GM19395 (cell line): ENCODE measurements around the gene ZNF646.
A peak's percentile ranks its signal among the peaks of the same experiment; 100 is the strongest.

Experiments
- ATAC-seq: cut with Tn5 transposase; IDR thresholded peaks from one replicate; pipeline ENCODE4 v1.9.1; 2021; ENCODE audit warnings: mild to moderate bottlenecking, moderate library complexity; ENCODE audit not compliant: unreplicated experiment

Gene ZNF646, protein sequence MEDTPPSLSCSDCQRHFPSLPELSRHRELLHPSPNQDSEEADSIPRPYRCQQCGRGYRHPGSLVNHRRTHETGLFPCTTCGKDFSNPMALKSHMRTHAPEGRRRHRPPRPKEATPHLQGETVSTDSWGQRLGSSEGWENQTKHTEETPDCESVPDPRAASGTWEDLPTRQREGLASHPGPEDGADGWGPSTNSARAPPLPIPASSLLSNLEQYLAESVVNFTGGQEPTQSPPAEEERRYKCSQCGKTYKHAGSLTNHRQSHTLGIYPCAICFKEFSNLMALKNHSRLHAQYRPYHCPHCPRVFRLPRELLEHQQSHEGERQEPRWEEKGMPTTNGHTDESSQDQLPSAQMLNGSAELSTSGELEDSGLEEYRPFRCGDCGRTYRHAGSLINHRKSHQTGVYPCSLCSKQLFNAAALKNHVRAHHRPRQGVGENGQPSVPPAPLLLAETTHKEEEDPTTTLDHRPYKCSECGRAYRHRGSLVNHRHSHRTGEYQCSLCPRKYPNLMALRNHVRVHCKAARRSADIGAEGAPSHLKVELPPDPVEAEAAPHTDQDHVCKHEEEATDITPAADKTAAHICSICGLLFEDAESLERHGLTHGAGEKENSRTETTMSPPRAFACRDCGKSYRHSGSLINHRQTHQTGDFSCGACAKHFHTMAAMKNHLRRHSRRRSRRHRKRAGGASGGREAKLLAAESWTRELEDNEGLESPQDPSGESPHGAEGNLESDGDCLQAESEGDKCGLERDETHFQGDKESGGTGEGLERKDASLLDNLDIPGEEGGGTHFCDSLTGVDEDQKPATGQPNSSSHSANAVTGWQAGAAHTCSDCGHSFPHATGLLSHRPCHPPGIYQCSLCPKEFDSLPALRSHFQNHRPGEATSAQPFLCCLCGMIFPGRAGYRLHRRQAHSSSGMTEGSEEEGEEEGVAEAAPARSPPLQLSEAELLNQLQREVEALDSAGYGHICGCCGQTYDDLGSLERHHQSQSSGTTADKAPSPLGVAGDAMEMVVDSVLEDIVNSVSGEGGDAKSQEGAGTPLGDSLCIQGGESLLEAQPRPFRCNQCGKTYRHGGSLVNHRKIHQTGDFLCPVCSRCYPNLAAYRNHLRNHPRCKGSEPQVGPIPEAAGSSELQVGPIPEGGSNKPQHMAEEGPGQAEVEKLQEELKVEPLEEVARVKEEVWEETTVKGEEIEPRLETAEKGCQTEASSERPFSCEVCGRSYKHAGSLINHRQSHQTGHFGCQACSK (N-terminal part only)

DNA sequence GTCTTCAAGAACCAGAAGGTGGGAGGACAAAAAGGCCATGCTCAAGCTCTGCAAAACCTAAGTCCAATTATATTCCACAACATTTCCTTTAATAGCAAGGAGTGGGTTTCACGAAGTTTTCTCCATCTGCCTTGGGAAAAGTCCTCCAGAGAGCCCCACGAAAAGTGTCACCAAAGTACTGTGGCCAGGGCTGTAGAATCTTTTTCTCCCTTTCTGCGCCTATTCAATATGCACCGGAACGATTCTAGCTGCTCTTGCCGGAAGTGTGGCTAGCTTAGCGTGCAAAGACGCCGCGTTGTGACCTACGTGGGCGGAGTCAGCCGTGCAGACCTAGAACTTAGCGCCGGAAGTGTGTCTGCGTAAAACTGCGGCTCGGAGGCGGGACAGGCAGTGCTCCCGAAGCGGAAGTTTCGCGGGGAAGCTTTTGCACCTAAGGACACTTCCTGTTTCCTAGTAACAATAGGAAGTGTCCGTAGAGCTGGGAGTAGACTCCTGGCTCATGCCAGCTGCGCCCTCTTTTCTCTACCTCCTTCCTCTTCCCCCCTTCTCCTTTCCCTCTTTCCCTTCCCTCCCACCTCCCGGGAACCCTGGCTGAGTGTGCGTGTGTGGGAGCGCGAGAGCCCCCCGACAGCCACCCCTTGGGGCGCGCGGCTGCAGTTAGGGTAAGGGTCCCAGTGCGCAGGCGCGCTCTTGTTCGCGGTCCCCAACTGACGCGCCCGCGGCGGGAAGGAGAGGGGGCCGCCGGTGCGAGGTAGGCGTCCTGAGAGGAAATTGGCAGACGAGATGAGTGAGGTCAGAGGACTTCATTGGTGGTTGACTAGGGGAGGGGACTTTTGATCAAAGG, at the start of gene ZNF646, which contains the start of gene ZNF668:
ZNF646 (plus strand) TSS at position 453 of the 844 bp plus-strand sequence. CDS start 1,903 bp downstream, outside the sequence.
ZNF668 (minus strand) TSS at position 271 of the 844 bp plus-strand sequence. CDS start 9,781 bp downstream, outside the sequence.
- ATAC-seq: peak; percentile 72

DNA sequence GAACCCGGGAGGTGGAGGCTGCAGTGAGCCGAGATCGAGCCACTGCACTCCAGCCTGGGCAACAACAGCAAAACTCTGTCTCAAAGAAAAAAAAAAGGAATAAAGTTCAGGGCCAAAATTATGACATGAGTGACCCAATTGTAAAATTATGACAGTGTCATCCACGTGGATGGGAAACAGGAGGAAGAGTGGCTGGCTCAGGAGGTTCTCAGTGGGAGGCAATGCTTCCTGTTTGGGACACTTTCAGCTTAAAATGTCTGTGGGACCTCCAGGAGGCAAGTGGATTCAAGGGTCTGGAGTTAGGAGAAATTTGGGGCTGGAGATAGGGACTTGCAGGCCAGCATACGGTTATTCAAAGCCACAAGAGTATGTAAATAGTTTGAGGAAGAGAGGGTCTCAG, 48.9 kb upstream of the ZNF646 start:
- no peak for ATAC-seq

DNA sequence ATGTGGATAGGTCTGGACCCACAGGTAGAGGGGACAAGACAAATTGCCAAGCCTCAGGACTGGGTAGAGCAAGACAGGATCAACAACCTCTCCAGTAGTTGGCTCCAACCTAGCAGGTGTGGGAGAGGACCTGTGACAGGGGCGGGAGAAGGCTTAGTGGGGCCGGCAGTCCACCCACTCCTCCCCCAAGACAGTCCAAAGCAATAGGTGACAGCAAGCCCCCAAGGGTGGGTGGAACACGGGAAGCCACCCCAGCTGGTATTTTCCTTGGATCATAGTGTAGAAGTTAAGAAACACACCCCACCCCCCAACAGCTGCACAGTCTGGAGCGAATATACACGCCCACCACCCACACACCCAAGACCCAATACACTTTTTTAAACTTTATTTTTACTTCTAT, 45.0 kb upstream of the ZNF646 start:
- no peak for ATAC-seq

DNA sequence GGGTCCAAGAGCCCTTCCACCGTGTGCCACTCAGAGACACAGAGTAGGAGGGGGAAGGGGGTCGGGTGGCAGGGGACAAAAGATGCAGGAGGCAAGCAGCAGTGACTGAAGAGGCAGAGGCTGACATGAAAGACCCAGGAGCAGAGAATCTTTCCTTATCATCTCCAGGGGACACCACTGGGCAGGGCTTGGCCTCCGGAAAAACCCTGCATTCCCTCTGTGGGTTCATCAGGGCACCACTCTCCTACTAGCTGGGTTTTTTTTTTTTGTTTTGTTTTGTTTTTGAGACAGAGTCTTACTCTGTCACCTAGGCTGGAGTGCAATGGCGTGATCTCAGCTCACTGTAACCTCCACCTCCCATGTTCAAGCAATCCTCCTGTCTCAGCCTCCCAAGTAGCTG, 42.9 kb upstream of the ZNF646 start:
- ATAC-seq: no peak

DNA sequence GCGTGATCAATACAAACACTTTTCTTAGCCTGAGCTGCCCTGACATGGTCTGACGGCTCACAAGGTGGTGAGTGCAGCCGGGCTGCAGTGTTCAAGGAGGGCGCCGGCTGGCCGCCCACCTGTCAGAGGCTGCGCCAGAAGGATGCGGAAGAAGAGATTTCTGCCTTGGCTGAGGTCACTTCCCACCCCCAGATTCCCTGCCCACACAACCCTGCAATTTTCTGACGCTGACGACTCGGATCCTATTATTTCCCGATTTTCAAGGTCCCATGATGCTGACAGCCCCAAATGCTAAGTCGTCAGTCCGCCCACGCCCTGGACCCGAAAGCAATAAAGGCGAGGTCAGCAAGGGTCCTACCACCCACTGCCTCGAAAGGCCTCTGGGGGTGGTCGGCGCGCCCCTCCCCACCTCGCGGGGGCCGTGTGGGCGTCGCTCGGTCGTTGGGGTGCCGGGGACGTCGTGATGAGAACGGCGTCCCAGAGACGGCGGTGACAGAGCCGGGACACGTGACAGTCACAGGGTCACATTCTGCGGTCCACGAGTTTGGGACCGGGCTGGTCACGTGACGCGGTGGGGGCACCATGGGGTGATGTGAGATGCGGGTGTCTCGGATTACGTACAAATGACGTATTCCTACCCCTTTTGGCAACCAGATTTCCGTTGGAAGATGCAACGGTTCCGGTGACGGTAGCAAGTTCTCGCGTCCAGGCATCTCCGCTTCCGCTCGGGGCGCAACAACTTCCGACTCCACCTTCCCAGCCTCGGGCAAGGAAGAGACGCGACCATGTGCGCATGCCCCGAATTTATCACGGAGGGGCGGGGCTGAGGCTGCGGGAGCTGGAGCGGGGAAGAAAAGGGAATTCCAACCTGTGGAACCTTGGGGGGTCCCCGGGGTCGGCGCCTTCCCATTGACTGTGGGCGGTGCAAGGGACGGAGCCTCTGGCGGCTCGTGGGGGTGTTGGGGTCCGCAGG, 41.2 kb upstream of the ZNF646 start, which contains the start of gene STX4:
STX4 (plus strand) TSS at position 823 of the 973 bp plus-strand sequence. CDS start 248 bp downstream, outside the sequence.
- ATAC-seq: peak; percentile 83

DNA sequence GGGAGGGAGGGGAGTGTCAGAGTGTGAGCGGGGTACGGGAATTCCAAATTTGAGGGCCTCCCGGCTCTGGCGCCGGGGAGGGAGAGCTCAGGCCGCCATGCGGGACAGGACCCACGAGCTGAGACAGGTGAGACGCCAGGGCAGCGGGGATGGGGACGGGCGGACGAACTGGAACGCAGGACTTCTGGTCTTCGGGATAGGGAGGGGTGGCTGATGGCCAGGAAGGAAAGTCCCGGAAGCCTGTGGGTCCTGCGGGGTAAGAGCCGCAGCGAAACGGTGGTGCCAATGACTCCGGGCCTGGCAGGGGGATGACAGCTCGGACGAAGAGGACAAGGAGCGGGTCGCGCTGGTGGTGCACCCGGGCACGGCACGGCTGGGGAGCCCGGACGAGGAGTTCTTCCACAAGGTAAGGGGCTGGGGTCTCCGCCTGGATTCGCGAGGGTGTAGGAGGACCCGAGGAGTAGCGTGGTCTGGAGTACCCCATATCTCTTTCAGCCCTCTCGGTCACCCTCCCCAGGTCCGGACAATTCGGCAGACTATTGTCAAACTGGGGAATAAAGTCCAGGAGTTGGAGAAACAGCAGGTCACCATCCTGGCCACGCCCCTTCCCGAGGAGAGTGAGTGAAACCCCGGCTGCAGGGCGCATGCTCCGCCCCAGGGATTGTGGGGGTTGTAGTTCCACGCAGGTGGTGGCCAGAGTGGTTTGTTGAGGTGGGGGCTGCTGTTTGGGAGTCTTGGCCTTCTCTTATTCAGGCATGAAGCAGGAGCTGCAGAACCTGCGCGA, 40.3 kb upstream of the ZNF646 start:
- ATAC-seq: peak; percentile 50

DNA sequence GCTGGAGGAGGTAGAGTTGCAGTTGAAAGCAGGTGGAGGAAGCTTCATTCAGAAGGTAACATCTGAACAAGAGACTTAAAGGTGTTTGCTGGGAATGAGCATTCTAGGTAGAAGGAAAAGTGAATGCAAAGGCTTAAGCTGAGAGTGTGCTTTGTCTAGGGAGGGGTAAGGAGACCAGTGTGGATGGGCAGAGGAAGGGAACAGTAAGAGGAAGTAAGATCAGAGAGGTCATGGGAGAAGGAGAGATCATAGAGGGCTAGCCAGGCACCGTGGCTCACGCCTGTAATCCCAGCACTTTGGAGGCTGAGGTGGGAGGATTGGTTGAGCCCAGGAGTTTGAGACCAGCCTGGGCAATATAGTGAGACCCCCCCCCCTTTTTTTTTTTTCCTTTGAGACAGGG, 37.5 kb upstream of the ZNF646 start:
- no peak for ATAC-seq

DNA sequence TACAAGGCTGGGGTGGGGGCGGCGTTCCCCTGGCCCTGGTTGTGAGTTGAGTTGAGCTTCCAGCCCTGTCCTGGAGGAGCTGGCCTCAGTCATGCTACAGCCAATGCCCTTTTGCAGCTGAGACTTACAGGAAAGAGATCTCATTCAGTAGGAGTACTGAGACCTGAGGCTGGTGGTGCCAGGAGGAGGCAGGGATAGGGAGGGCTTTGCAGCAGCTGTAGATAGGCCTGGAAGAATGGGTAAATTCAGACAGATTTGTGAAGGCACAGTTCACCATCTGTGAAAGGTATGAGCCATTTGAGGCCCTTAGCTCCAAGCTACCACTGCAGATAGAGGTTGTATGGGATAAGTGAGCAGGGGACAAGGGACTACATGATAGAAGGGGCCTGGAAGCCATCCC, 35.2 kb upstream of the ZNF646 start:
- ATAC-seq: no peak

DNA sequence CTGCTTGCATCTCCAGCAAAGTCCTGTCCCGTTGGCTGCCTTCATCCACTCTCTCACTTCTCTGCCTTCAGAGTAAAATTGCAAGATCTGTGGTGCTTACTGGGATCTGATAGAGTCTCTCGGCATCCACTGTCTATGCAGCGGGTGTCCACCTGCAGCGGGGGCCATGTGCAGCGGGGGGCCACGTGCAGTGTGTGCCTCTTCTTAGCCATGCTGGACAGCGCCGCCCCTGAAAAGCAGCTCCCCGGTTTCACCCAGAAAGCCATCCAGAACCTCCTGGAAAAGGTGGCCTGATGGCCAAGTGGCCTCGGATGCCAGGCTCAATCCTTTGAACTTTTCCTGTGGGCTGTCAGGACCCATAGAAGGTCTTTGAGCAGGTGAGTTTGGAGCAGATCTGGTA, 31.4 kb upstream of the ZNF646 start:
- ATAC-seq: no peak

DNA sequence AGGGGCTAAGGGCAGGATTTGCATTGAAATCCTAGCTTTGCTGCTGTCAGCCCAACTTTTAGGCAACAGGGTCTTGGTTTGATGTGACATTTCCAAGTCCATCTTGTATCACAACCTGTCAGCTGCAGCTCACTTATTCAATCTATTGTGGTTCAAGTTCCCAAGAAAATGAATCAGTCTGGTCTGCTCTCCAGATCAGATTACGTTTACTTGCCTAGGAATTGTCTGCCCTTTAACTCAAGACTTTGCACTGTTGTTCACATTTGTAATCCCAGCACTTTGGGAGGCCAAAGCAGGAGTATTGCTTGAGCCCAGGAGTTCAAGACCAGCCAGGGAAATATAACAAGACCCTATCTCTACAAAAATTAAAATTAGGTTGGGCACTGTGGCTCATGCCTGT, 30.9 kb upstream of the ZNF646 start:
- ATAC-seq: no peak

DNA sequence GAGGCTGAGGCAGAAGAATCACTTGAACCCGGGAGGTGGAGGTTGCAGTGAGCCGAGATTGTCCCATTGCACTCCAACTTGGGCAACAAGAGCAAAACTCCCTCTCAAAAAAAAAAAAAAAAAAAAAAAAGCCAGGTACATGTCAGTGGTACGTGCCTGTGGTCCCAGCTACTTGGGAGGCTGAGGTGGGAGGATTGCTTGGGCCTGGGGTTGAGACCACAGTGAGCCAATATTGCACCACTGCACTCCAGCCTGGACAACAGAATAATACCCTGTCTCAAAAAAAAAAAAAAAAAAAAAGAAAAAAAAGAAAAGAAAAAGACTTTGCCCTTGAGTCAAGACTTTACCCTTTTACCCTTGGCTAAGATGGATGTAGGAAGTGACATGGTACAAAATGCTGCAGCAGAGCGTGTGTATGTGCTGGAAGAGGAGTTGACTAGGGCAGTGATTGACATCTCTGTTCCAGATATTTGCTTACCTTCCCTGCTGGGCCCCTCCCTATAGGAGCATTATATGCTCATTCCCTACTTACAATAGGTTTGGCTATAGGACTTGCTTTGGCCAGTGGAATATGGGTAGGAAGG, 30.2 kb upstream of the ZNF646 start:
- ATAC-seq: no peak

DNA sequence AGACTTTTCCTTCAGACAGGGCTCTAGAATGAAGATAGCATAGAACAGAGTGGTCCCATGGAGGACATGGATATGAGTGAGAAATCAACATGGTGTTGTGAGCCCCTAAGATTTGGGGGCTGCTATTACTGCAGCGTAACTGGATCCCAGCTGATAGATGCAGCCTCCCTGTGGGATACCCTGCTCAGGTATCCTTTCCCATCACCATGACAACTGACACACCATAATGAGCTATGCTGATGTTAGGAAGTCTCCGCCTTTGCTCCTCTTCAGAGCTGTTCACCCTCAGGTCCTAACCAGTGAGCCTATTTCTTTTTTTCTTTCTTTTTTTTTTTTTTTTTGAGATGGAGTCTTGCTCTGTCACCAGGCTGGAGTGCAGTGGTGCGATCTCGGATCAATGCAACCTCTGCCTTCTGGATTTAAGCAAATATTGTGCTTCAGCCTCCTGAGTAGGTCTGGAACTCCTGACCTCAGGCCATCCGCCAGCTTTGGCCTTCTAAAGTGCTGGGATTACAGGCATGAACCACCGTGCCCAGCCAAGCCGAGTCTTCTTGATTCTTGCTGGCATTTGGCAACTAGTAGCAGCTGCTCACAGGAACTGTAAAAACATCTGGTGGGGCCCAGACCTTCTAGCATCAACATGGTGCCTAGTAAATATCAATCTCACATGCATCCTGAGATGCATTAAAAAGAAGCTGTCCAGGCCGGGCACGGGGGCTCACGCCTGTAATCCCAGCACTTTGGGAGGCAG, 23.8 kb upstream of the ZNF646 start:
- ATAC-seq: no peak

DNA sequence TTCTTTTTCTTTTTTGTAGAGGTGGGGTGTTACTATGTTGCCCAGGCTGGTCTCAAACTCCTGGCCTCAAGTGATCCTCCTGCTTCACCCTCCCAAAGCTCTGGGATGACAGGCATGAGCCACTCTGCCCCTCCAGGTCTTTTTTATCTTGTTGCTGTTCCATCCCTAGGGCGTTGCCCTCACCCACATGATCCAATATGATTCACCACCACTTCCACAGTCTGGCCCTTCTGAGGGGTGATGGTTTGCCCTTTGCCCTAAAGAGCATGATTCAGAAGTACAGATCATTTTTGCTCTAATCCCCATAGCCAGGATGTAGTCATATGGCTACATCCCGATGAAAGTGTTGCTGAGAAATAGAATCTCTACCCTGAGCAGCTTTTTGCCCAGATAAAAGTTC, 22.1 kb upstream of the ZNF646 start:
- no peak for ATAC-seq

DNA sequence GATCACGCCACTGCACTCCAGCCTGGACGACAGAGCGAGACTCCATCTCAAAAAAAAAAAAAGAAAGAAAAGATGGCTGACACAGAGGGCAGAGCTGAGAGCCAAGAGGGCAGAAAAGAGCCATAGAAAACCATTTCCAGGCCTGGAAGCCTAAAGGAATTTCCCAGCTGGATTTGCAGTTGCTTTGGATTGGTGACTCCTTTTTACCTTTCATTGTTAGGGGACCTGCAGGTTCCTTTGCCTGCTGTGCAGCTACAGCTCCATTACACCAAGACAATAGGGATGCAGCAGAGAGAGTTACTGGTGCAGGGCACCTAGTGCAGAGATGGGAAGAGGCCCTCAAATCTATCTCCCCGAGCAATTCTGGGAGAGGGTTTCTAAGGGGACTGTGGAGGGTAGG, 18.6 kb upstream of the ZNF646 start:
- no peak for ATAC-seq

DNA sequence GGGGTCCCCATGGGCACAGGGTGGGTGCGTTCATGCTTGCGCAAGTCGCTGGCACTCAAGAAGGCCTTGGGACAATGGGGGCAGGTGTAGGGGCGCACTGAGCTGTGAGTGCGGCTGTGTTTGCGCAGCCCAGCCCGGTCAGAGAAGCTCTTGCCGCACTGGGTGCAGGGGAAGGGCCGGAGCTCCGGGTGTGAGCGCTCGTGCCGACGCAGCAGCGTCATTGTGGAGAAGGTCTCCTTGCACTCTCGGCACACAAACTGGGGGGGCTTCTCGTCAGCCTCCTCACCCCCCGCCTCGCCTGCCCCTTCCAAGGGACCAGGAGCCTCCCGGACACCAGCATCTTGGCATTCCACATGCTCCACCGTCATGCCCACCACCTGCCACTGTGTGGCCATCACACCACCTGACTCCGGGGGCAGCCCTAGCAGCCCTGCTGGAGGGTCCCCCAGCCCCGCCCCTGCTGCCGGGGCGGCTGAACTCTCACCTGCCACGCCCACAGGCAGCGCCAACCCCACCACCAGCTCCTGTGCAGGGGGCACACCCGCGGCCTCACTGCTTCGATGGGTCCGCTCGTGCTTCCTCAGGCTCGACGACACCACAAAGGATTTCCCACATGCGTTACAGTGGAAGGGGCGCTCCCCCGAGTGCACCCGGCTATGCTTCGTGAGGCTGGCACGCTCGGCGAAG, 13.0 kb upstream of the ZNF646 start:
- no peak for ATAC-seq

DNA sequence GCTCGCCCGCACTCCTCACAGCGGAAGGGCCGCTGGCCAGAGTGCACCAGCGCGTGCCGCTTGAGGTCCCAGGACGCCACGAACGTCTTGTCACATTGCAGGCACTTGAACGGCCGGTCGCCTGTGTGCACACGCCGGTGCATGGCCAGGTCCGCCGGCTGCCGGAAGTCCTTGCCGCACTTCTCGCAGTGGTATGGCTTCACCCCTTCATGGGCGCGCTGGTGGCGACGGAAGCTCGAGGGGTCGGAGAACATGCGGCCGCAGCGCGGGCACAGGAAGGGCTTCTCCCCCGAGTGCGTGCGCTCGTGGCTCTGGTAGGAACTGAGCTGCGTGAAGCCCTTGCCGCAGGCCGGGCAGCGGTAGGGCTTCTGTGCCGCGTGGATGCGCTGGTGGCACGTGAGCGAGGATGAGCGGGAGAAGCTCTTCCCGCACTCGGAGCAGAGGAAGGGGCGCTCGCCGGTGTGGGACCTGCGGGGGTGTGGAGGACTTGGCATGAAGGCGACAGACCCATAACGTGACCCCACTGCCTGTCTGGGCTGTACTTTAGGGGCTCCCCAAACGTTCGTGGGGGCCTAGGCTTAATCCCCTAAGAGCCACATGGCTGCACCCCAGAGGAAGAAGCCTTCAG, 12.3 kb upstream of the ZNF646 start:
- ATAC-seq: no peak
